ENCODE data around the gene KIAA0232. TPM values are rescaled to one million over a fixed set of nuclear protein-coding genes. Genes with fewer than 3 reads are reported as not detected.

KIAA0232 gene
- polyA plus RNA-seq, 1 donor (not counting 4 experiments of a cell fraction or from before 2014, with no cell fraction given) = 10.0 TPM

GRCh38 chr4:6749340-6750171 is 33.0 kb upstream of the KIAA0232 start:
- peak overlapping the region in 1 of 3 experiments; percentile 12 for H3K4me3 ChIP-seq (ENCODE audit: control insufficient read depth in 2 of 3, extremely low read depth in 1 of 3, insufficient read depth in 2 of 3, low read depth in 1 of 3, low read length in 3 of 3)
- no peaks in the 10 kb centered on the region for H3K9me1 ChIP-seq (ENCODE audit: control insufficient read depth, extremely low read depth, insufficient read depth, low read length)
- no peaks in the 10 kb centered on the region for H3K79me2 ChIP-seq (ENCODE audit: control insufficient read depth, insufficient read depth, low read length)
- TF ChIP-seq CTCF (optimal IDR thresholded peaks at IDR 0.05 in 1 of 3, IDR thresholded peaks at IDR 0.05 in 1 of 3, conservative IDR thresholded peaks at IDR 0.05 in 1 of 3; ENCODE audit: extremely low read depth in 1 of 3, insufficient read depth in 2 of 3, low read length in 3 of 3) (no peak), EZH2 (IDR thresholded peaks at IDR 0.05; ENCODE audit: low read length) (no peak)
- FAIRE-seq = peak; percentile 36
- H3K36me3 ChIP-seq (ENCODE audit: control insufficient read depth in 2 of 2, extremely low read depth in 1 of 2, insufficient read depth in 2 of 2, low read length in 2 of 2) = no peaks in the 10 kb centered on the region
- H3K4me1 ChIP-seq (ENCODE audit: control insufficient read depth, extremely low read depth, insufficient read depth, low read length) = peaks cover 16% of the 10 kb centered on the region
- peak overlapping the region; percentile 58 for H3K4me2 ChIP-seq (ENCODE audit: control insufficient read depth, extremely low read depth, insufficient read depth, low read depth, low read length)
- no peaks in the 10 kb centered on the region for H3K9me3 ChIP-seq (ENCODE audit: control insufficient read depth, low read depth, low read length)
- peak overlapping the region; percentile 76 for H2AFZ ChIP-seq (ENCODE audit: control insufficient read depth, low read length)
- DNase-seq (ENCODE audit: low read depth, low spot score) = no peak
- no peaks in the 10 kb centered on the region for H4K20me1 ChIP-seq (ENCODE audit: control insufficient read depth, extremely low read depth, insufficient read depth, low read length)
- no peak overlapping the region for H3K9ac ChIP-seq (ENCODE audit: control insufficient read depth, extremely low read depth, insufficient read depth, low read length)
- dilution Hi-C loops (cut with MboI; ENCODE audit: extremely low pct_ligation_motif_present, low sequenced_read_pairs) = no loop called here
- H3K27ac ChIP-seq (ENCODE audit: control insufficient read depth, insufficient read depth, low read length) = no peak overlapping the region
- peaks cover 7% of the 10 kb centered on the region for H3K27me3 ChIP-seq (ENCODE audit: control insufficient read depth, extremely low read depth, insufficient read depth, low read length)

GRCh38 chr4:6750286-6751221 is 32.0 kb upstream of the KIAA0232 start:
- Histone ChIP-seq H3K4me2 (ENCODE audit: control insufficient read depth, extremely low read depth, insufficient read depth, low read depth, low read length) (no peak overlapping the region), H3K27ac (ENCODE audit: control insufficient read depth, insufficient read depth, low read length) (no peak overlapping the region), H3K9me1 (ENCODE audit: control insufficient read depth, extremely low read depth, insufficient read depth, low read length) (no peaks in the 10 kb centered on the region), H3K79me2 (ENCODE audit: control insufficient read depth, insufficient read depth, low read length) (no peaks in the 10 kb centered on the region), H3K27me3 (ENCODE audit: control insufficient read depth, extremely low read depth, insufficient read depth, low read length) (peaks cover 7% of the 10 kb centered on the region), H3K36me3 (ENCODE audit: control insufficient read depth in 2 of 2, extremely low read depth in 1 of 2, insufficient read depth in 2 of 2, low read length in 2 of 2) (no peaks in the 10 kb centered on the region), H3K9me3 (ENCODE audit: control insufficient read depth, low read depth, low read length) (no peaks in the 10 kb centered on the region), H3K4me3 (ENCODE audit: control insufficient read depth in 2 of 3, extremely low read depth in 1 of 3, insufficient read depth in 2 of 3, low read depth in 1 of 3, low read length in 3 of 3) (no peak overlapping the region), H4K20me1 (ENCODE audit: control insufficient read depth, extremely low read depth, insufficient read depth, low read length) (no peaks in the 10 kb centered on the region), H2AFZ (ENCODE audit: control insufficient read depth, low read length) (peak overlapping the region; percentile 30), H3K4me1 (ENCODE audit: control insufficient read depth, extremely low read depth, insufficient read depth, low read length) (peaks cover 16% of the 10 kb centered on the region), H3K9ac (ENCODE audit: control insufficient read depth, extremely low read depth, insufficient read depth, low read length) (no peak overlapping the region)
- FAIRE-seq = no peak
- TF ChIP-seq CTCF (optimal IDR thresholded peaks at IDR 0.05 in 1 of 3, IDR thresholded peaks at IDR 0.05 in 1 of 3, conservative IDR thresholded peaks at IDR 0.05 in 1 of 3; ENCODE audit: extremely low read depth in 1 of 3, insufficient read depth in 2 of 3, low read length in 3 of 3) = no peak
- no peak for TF ChIP-seq EZH2 (IDR thresholded peaks at IDR 0.05; ENCODE audit: low read length)
- dilution Hi-C loops (cut with MboI; ENCODE audit: extremely low pct_ligation_motif_present, low sequenced_read_pairs) = no loop called here
- DNase-seq (ENCODE audit: low read depth, low spot score) = no peak

All from keratinocyte (primary cell).